Breast epithelium (tissue), 4 donors: ENCODE results near the gene MYLK. TPM values are rescaled to one million over a fixed set of nuclear protein-coding genes. Genes with fewer than 3 reads are reported as not detected.

ENCODE experiments used
- DNase-seq, 2 donors: peaks; one replicate each; pipeline ENCODE4 v3.0.0-alpha.2; 2019; ENCODE audit warnings: low spot score in 2 of 2
- H3K27ac ChIP-seq, 2 donors: fragments of 200-600 bp; sonication (generic) in 1 of 2; one replicate each; pipeline ENCODE4 v1.5.1; 2016 to 2019; ENCODE audit warnings: mild to moderate bottlenecking in 1 of 2
- H3K27me3 ChIP-seq, 2 donors: fragments of 200-600 bp; sonication (generic) in 1 of 2; one replicate each; pipeline versions ENCODE4 v1.5.1 to v1.6.0; 2017 to 2019; ENCODE audit warnings: control low read depth in 1 of 2, mild to moderate bottlenecking in 1 of 2
- H3K36me3 ChIP-seq: fragments of 200-600 bp; one replicate; pipeline ENCODE4 v1.5.1; 2019
- H3K4me1 ChIP-seq, 2 donors: fragments of 200-600 bp; sonication (generic); one replicate each; pipeline ENCODE4 v1.5.1; 2016 to 2019; ENCODE audit warnings: control low read depth in 1 of 2
- H3K4me3 ChIP-seq, 3 donors: fragments of 200-600 bp; sonication (generic); 1 replicate in 2 of 3; 2 replicates in 1 of 3; pipeline ENCODE4 v1.5.1; 2016 to 2019; ENCODE audit warnings: mild to moderate bottlenecking in 3 of 3, moderate library complexity in 2 of 3
- H3K9me3 ChIP-seq, 2 donors: fragments of 200-600 bp; sonication (generic) in 1 of 2; one replicate each; pipeline ENCODE4 v1.5.1; 2016 to 2019; ENCODE audit warnings: control low read depth in 1 of 2
- POLR2A ChIP-seq: fragments of 450-650 bp; IDR thresholded peaks from one replicate; pipeline ENCODE4 v1.6.1; 2016; ENCODE audit warnings: antibody characterized with exemption, mild to moderate bottlenecking, moderate library complexity
- POLR2AphosphoS5 ChIP-seq, 3 donors: sonication (generic); formaldehyde crosslinking; IDR thresholded peaks; one replicate each; pipeline ENCODE4 v1.6.1; 2017; ENCODE audit warnings: antibody characterized with exemption in 3 of 3
- intact Hi-C: fragments of 100-400 bp; cut with DNase I; formaldehyde crosslinking; loops from one replicate; pipeline ENCODE4 v1.15.1; 2023; ENCODE audit warnings: low total_unique reads
- total RNA-seq, 3 donors: library from RNA; depleted of rRNA; stranded (reverse); fragments of >200 nt; gene quantifications; one replicate each; pipeline ENCODE4 v1.1.0, GENCODE V29; 2016
- TF ChIP-seq, protein P1 (sequence below), 3 donors: fragments of 450-650 bp; IDR thresholded peaks; one replicate each; pipeline ENCODE4 v1.5.1; 2016 to 2017; ENCODE audit warnings: antibody characterized with exemption in 3 of 3, mild to moderate bottlenecking in 3 of 3, moderate library complexity in 3 of 3

The MYLK gene
- total RNA-seq, 3 donors from 2014 or later, result 87.2 to 188 (median 181) TPM

DNA sequence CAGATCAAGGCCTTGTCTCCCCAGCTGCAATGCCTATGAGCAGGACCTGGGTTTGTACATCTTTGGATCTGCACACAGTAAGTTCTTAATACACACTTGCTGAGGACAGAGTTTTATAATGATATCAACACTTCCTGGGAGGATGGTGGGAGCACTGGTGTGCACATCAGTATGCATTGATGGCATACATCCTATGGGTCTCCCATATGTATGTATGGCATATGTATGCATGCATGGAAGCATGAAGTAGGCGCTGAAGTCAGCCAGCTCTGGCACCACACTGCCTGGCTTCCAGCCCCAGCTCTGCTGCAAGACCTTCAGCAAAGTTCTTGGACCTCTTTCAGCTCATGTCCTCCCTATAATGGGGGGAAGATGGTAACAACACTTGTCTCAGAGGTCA, 68.2 kb downstream of the MYLK start:
- TF ChIP-seq POLR2AphosphoS5 (IDR thresholded peaks at IDR 0.05) (no peak), POLR2A (no peak)
- TF ChIP-seq, protein P1, sequence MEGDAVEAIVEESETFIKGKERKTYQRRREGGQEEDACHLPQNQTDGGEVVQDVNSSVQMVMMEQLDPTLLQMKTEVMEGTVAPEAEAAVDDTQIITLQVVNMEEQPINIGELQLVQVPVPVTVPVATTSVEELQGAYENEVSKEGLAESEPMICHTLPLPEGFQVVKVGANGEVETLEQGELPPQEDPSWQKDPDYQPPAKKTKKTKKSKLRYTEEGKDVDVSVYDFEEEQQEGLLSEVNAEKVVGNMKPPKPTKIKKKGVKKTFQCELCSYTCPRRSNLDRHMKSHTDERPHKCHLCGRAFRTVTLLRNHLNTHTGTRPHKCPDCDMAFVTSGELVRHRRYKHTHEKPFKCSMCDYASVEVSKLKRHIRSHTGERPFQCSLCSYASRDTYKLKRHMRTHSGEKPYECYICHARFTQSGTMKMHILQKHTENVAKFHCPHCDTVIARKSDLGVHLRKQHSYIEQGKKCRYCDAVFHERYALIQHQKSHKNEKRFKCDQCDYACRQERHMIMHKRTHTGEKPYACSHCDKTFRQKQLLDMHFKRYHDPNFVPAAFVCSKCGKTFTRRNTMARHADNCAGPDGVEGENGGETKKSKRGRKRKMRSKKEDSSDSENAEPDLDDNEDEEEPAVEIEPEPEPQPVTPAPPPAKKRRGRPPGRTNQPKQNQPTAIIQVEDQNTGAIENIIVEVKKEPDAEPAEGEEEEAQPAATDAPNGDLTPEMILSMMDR (IDR thresholded peaks at IDR 0.05), result no peak
- intact Hi-C loops, result no loop called here
- Histone ChIP-seq H3K9me3 (no peaks in the 10 kb centered on the region), H3K4me3 (no peak overlapping the region), H3K27me3 (no peaks in the 10 kb centered on the region), H3K4me1 (peaks cover 0 to 11% of the 10 kb centered on the region in 2 donors), H3K36me3 (no peaks in the 10 kb centered on the region), H3K27ac (peak overlapping the region; percentile 84 to 90)
- DNase-seq, result no peak

DNA sequence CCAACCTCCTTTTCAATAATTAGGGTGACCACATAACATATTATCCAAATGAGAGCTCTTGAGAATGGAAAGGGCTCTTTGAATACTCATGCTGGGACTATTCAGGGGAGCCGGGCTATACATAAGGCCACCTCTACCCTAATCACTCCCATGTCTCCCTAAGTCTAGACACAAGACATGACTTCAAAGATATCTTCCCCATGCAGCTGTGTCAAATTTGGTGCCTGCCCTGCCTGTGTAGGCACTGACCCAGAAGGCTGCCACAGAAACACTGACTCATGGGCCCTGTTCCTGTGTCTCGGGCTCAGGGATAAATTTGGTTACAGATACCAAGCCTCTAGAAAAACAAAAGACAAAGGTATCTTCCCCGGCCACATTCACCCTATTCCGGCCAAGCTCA, 70.3 kb downstream of the MYLK start:
- TF ChIP-seq, protein P1 (IDR thresholded peaks at IDR 0.05), result no peak
- TF ChIP-seq POLR2A, result no peak
- no peak for TF ChIP-seq POLR2AphosphoS5 (IDR thresholded peaks at IDR 0.05)
- intact Hi-C loops, result no loop called here
- no peaks in the 10 kb centered on the region for H3K36me3 ChIP-seq
- peaks cover 0 to 11% of the 10 kb centered on the region in 2 donors for H3K4me1 ChIP-seq
- no peak overlapping the region for H3K4me3 ChIP-seq
- no peak for DNase-seq
- no peaks in the 10 kb centered on the region for H3K9me3 ChIP-seq
- no peaks in the 10 kb centered on the region for H3K27me3 ChIP-seq
- no peak overlapping the region for H3K27ac ChIP-seq

DNA sequence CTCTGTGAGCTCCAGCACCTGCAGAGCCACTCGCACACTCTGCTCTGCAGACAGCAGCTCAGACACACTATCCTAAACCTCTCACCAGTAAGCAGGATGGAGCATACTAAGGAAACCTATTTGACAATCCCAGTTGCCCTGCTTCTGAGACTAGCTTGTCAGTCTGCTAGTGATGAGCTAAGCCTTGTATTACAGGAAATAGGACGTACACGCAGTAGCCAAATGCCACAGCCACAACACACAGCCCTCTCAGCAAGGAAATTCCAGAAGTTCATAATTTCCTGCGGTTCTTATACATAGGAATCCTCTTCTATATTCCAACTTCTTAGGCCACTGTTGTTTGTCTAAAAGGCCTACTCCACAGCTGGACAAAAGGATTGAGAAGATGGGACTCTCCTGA, 74.5 kb downstream of the MYLK start:
- Histone ChIP-seq H3K9me3 (no peaks in the 10 kb centered on the region), H3K27ac (peak overlapping the region; percentile 68 to 78), H3K4me1 (no peaks in the 10 kb centered on the region), H3K27me3 (no peaks in the 10 kb centered on the region), H3K36me3 (no peaks in the 10 kb centered on the region), H3K4me3 (no peak overlapping the region)
- TF ChIP-seq, protein P1 (IDR thresholded peaks at IDR 0.05), result no peak
- TF ChIP-seq POLR2A (no peak), POLR2AphosphoS5 (IDR thresholded peaks at IDR 0.05) (no peak)
- intact Hi-C loops, result no loop called here
- no peak for DNase-seq

DNA sequence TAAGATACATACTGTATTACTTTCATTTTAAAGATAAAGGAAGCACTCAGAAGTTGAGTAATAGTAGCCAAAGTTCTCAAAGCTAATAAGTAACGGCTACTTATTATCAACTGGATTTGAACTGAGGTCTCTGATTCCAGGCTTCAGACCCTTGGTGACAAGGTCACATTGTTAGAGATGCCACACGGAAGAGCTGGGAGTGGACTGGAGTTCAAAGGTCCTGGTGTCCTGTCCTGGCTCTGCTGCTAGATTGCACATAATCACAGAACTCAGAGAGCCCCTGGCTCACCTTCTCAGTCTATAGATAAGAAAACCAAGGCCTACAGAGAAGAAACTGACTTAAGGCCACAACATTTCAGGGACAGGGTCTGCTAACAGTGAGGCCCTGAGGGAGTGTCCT, 75.3 kb downstream of the MYLK start:
- Histone ChIP-seq H3K9me3 (no peaks in the 10 kb centered on the region), H3K36me3 (no peaks in the 10 kb centered on the region), H3K4me1 (no peaks in the 10 kb centered on the region), H3K4me3 (no peak overlapping the region), H3K27ac (peak overlapping the region; percentile 68 to 78), H3K27me3 (no peaks in the 10 kb centered on the region)
- no peak for DNase-seq
- intact Hi-C loops, result no loop called here
- TF ChIP-seq POLR2AphosphoS5 (IDR thresholded peaks at IDR 0.05), result no peak
- no peak for TF ChIP-seq POLR2A
- TF ChIP-seq, protein P1 (IDR thresholded peaks at IDR 0.05), result no peak

DNA sequence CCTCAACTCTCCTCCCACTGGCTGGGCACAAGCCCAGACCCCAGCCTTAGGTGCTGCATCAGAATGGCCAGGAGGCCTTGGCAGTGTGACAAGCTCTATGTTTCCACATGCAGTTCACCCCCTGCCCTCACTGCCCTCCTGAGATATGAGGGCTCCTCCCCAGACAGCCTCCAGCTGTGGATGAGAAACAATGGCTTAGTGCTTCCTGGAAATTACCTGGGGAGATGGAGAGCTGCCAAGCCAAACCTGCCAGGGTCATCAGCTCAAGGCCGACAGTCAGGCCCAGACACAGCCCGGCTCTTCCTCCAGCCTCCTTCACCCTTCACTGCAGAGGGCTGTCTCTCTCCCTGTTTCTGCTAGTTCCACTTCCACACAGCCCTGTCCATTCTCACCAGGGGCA, 76.3 kb downstream of the MYLK start:
- Histone ChIP-seq H3K27me3 (no peaks in the 10 kb centered on the region), H3K36me3 (no peaks in the 10 kb centered on the region), H3K9me3 (no peaks in the 10 kb centered on the region), H3K4me3 (no peak overlapping the region), H3K4me1 (no peaks in the 10 kb centered on the region), H3K27ac (peak overlapping the region; percentile 68 to 78)
- peak; percentile 16 to 65 (median 28) for TF ChIP-seq POLR2AphosphoS5 (IDR thresholded peaks at IDR 0.05)
- TF ChIP-seq, protein P1 (IDR thresholded peaks at IDR 0.05), result no peak
- DNase-seq, result peak in 1 of 2 donors; percentile 81
- intact Hi-C loops, result no loop called here
